Activated naive CD8-positive, alpha-beta T cell treated with anti-CD3 and anti-CD28 coated beads, Interleukin-2, amount 50 U/mL, for 24 hours (primary cell): ENCODE results near the gene TOLLIP.

Source experiments
- ATAC-seq: fragments of 150-1000 bp; cut with Tn5 transposase; one replicate; pipeline ENCODE4 v1.10.0; 2021
- DNase-seq: peaks from one replicate; pipeline ENCODE4 v3.0.0; 2021
- H3K27ac Mint-ChIP-seq: one replicate; pipeline ENCODE4 v1.8.0; 2021; ENCODE audit warnings: mild to moderate bottlenecking, mixed read lengths
- H3K27me3 Mint-ChIP-seq: one replicate; pipeline ENCODE4 v1.8.0; 2021; ENCODE audit warnings: mixed read lengths
- H3K36me3 Mint-ChIP-seq: one replicate; pipeline ENCODE4 v1.8.0; 2021; ENCODE audit warnings: low read depth, mixed read lengths
- H3K4me1 Mint-ChIP-seq: one replicate; pipeline ENCODE4 v1.8.0; 2021; ENCODE audit warnings: mixed read lengths
- H3K4me3 Mint-ChIP-seq: one replicate; pipeline ENCODE4 v1.8.0; 2021; ENCODE audit warnings: mild to moderate bottlenecking, moderate library complexity, mixed read lengths
- H3K9me3 Mint-ChIP-seq: one replicate; pipeline ENCODE4 v1.8.0; 2021; ENCODE audit warnings: mixed read lengths

TOLLIP gene

GRCh38 chr11:1308743-1309497 lies 512 bp downstream of the TOLLIP start:
- peak overlapping the region; percentile 89 for H3K4me3 Mint-ChIP-seq
- DNase-seq, result no peak
- H3K27me3 Mint-ChIP-seq, result no peaks in the 10 kb centered on the region
- peaks cover 40% of the 10 kb centered on the region for H3K4me1 Mint-ChIP-seq
- peaks cover 23% of the 10 kb centered on the region for H3K36me3 Mint-ChIP-seq
- peak overlapping the region; percentile 73 for H3K27ac Mint-ChIP-seq
- peak; percentile 2 for ATAC-seq
- peaks cover 11% of the 10 kb centered on the region for H3K9me3 Mint-ChIP-seq

GRCh38 chr11:1307998-1308742 lies 1.3 kb downstream of the TOLLIP start:
- Mint-ChIP-seq H3K36me3 (peaks cover 19% of the 10 kb centered on the region), H3K4me1 (peaks cover 40% of the 10 kb centered on the region), H3K27me3 (no peaks in the 10 kb centered on the region), H3K4me3 (peak overlapping the region; percentile 74), H3K9me3 (peaks cover 11% of the 10 kb centered on the region), H3K27ac (peak overlapping the region; percentile 73)
- DNase-seq (no peak), ATAC-seq (no peak)

- Mint-ChIP-seq H3K4me1 (peaks cover 38% of the 10 kb centered on the region), H3K27me3 (no peaks in the 10 kb centered on the region), H3K9me3 (peaks cover 9% of the 10 kb centered on the region), H3K4me3 (peak overlapping the region; percentile 74), H3K36me3 (peaks cover 16% of the 10 kb centered on the region), H3K27ac (peak overlapping the region; percentile 18)
- DNase-seq (no peak), ATAC-seq (no peak)
Observed at GRCh38 chr11:1307163-1307870, 2.1 kb downstream of the TOLLIP start.

DNA sequence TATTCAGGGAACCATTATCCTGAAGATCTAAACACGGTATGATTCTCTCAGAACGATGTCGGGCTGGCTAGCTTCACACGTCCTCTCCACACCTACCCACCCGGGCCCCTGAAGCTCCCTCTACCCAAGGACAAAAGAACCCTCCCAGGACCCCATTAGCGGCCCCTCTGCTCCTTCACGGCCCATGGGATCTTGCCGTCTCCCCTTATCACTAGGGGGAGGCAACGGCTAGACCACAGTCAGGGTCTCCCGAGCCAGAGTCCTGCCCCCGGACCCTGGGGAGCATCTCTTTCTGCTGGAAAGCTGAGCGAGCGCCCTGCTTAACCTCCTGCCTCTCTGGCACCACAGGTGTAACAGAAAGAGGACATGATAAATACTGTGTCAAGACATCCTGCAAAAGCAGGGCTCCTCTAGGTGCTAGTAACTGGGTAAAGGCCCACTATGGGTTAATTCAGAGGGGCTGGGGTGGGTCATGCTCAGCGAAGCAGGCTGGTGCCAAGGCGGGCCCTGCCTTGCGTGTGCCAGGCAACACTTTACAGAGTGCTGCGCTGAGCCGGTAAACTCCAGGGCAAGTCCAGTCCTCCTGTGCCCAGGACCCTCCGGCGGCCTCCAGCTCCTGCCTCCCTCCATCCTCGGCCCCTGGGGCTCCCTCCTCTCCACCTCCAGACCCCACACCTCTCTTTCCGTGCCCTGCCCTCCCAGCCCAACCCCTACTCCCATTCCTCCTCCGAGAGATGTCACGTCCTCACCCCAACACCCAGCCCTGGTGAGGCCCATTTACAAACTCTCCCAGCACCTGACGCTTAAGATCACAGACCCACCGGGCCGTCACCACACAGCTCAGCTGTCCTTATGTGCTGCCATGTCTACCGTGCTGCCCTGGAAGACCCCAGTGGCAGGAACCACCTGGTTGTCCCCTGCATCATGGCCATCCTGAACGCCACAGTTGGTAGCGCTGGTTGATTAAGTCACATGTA lies 3.0 kb downstream of the TOLLIP start:
- DNase-seq, result no peak
- H3K27ac Mint-ChIP-seq, result no peak overlapping the region
- no peak for ATAC-seq
- no peaks in the 10 kb centered on the region for H3K27me3 Mint-ChIP-seq
- H3K4me1 Mint-ChIP-seq, result peaks cover 35% of the 10 kb centered on the region
- peaks cover 3% of the 10 kb centered on the region for H3K9me3 Mint-ChIP-seq
- peaks cover 10% of the 10 kb centered on the region for H3K36me3 Mint-ChIP-seq
- no peak overlapping the region for H3K4me3 Mint-ChIP-seq

DNA sequence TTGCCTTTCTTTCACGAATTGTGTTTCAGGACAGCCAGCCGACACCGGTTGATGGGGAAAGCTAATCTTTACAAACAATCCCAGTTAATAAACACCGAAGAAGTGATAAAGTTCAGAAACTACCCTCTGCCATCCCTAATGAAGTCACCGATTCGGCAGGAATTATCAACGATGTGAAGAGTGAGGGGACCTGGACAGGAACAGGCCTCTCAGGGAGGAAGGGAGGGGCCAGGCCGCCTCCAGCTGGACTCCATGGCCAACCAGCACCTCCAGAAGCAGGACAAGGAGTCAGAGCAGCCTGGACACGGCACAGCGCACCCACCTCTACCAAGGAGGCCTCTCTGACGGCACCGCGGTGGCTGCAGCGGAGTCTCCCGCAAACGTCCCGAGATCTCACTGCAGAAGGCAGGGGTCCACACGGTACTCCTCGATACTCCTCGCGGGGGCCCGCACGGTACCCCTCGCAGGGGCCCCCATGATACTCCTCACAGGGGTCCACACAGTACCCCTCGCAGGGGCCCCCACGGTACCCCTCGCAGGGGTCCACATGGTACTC lies 3.9 kb downstream of the TOLLIP start:
- ATAC-seq (no peak), DNase-seq (no peak)
- H3K4me3 Mint-ChIP-seq, result no peak overlapping the region
- H3K36me3 Mint-ChIP-seq, result peaks cover 3% of the 10 kb centered on the region
- H3K9me3 Mint-ChIP-seq, result no peaks in the 10 kb centered on the region
- H3K27ac Mint-ChIP-seq, result no peak overlapping the region
- peaks cover 26% of the 10 kb centered on the region for H3K4me1 Mint-ChIP-seq
- no peaks in the 10 kb centered on the region for H3K27me3 Mint-ChIP-seq

DNA sequence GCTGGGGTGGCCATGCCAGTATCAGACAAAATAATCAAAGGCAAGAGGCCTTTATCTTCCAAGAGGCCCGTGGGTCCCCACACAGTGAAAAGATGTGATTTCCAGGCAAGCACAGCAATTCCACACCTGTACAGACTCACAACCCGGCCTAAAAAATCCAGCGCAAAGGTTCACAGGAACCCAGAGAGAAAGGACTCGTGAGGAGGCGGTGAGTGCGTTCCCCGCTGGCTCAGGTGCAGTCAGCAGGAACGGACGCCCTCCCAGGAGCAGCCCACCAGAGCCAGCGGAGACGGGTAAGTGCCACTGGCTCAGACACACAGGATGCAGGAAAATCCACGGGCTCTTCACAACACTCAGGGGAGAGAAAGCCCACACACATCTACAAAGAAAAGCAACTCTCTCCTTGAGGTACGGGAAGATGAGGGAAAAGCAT lies 4.4 kb downstream of the TOLLIP start:
- no peak overlapping the region for H3K27ac Mint-ChIP-seq
- H3K36me3 Mint-ChIP-seq, result peaks cover 1% of the 10 kb centered on the region
- peaks cover 23% of the 10 kb centered on the region for H3K4me1 Mint-ChIP-seq
- H3K27me3 Mint-ChIP-seq, result no peaks in the 10 kb centered on the region
- no peak for ATAC-seq
- no peaks in the 10 kb centered on the region for H3K9me3 Mint-ChIP-seq
- H3K4me3 Mint-ChIP-seq, result no peak overlapping the region
- no peak for DNase-seq

DNA sequence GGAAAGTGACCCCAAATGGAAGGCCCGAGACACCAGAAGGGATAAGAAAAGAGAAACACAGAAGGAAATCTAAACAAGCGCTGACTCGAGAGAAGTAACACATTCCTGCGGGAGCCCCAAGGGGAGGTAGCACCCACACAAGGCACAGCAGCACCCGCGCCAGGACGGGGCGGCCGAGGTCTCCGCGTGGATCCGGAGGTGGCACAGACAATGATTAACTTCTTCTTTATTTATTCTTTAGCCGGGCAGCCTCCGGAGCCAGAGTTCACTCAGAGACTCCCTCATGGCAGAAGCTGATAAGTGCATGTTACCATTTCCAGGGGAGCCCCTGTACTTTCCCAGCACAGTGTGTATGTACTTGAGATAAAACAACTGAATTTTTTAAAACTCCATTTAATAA lies 5.1 kb downstream of the TOLLIP start:
- H3K27me3 Mint-ChIP-seq, result no peaks in the 10 kb centered on the region
- peaks cover 1% of the 10 kb centered on the region for H3K36me3 Mint-ChIP-seq
- DNase-seq (no peak), ATAC-seq (no peak)
- H3K4me1 Mint-ChIP-seq, result peaks cover 23% of the 10 kb centered on the region
- H3K4me3 Mint-ChIP-seq, result no peak overlapping the region
- no peaks in the 10 kb centered on the region for H3K9me3 Mint-ChIP-seq
- no peak overlapping the region for H3K27ac Mint-ChIP-seq

DNA sequence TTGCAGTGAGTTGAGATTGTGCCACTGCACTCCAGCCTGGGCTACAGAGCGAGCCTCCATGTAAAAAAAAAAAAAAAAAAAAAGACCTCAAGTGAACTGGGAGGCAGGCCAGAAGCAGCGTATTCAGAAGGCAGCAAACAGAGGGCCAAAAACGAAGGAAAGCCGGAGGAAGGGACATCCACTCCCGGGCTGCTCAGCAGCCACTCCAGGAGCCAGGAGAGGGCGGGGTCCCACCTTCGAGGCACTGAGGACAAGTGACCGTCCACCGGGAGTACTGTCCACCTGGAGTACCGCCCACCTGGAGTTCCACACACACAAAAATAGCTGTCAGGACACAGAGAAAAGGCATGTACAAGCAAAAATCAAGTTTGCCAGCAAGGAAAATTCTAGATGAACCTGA lies 5.5 kb downstream of the TOLLIP start:
- Mint-ChIP-seq H3K27ac (no peak overlapping the region), H3K9me3 (no peaks in the 10 kb centered on the region)
- DNase-seq, result no peak

GRCh38 chr11:1303126-1303821 lies 6.2 kb downstream of the TOLLIP start:
- H3K4me1 Mint-ChIP-seq, result peaks cover 19% of the 10 kb centered on the region

More for the DNA sequence above, 5.5 kb downstream of the TOLLIP start:
- H3K36me3 Mint-ChIP-seq, result peaks cover 1% of the 10 kb centered on the region
- ATAC-seq, result no peak
- peaks cover 23% of the 10 kb centered on the region for H3K4me1 Mint-ChIP-seq
- H3K4me3 Mint-ChIP-seq, result no peak overlapping the region
- no peaks in the 10 kb centered on the region for H3K27me3 Mint-ChIP-seq

DNA sequence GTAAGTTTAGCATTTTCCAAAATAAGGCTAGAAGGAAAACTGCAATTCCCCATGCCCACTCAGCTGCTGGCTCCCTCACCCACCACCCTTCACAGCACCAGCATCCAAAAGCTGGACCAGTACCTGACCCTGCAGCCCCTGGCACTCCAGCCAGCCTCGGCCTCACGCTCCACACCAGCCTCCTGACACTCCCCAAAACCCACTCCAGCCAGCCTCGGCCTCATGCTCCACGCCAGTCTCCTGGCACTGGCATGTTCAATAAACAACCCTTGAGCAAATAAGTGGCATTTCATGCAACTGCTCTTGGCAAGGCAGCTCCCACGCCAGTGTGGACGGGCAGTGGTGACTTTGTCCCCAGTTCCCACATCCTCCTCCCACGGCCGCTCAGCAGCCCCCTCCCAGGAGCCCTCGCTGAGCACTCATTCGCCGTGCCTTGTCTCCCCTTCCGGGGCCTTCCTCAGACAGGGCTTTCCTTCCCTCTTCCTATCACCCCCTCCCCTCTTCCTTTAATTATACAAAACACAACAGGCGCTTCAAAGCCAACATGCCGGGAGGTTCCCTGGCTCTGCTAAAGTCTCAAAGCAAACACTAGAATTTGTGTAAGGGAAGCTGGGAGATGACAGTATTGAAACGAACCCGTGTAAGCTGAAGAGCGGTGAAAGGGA lies 6.8 kb downstream of the TOLLIP start:
- DNase-seq (no peak), ATAC-seq (no peak)
- Mint-ChIP-seq H3K9me3 (no peaks in the 10 kb centered on the region), H3K27ac (no peak overlapping the region), H3K4me1 (peaks cover 12% of the 10 kb centered on the region), H3K4me3 (no peak overlapping the region), H3K27me3 (no peaks in the 10 kb centered on the region), H3K36me3 (no peaks in the 10 kb centered on the region)

More at GRCh38 chr11:1303126-1303821, 6.2 kb downstream of the TOLLIP start:
- peaks cover under 1% of the 10 kb centered on the region for H3K36me3 Mint-ChIP-seq
- ATAC-seq (no peak), DNase-seq (no peak)
- H3K4me3 Mint-ChIP-seq, result no peak overlapping the region
- no peaks in the 10 kb centered on the region for H3K27me3 Mint-ChIP-seq
- H3K27ac Mint-ChIP-seq, result no peak overlapping the region
- H3K9me3 Mint-ChIP-seq, result no peaks in the 10 kb centered on the region

GRCh38 chr11:1302041-1302460 lies 7.4 kb downstream of the TOLLIP start:
- H3K36me3 Mint-ChIP-seq, result no peaks in the 10 kb centered on the region
- H3K4me1 Mint-ChIP-seq, result peaks cover 7% of the 10 kb centered on the region
- no peak overlapping the region for H3K4me3 Mint-ChIP-seq
- DNase-seq (no peak), ATAC-seq (peak; percentile 9)
- no peak overlapping the region for H3K27ac Mint-ChIP-seq
- no peaks in the 10 kb centered on the region for H3K9me3 Mint-ChIP-seq
- H3K27me3 Mint-ChIP-seq, result no peaks in the 10 kb centered on the region

DNA sequence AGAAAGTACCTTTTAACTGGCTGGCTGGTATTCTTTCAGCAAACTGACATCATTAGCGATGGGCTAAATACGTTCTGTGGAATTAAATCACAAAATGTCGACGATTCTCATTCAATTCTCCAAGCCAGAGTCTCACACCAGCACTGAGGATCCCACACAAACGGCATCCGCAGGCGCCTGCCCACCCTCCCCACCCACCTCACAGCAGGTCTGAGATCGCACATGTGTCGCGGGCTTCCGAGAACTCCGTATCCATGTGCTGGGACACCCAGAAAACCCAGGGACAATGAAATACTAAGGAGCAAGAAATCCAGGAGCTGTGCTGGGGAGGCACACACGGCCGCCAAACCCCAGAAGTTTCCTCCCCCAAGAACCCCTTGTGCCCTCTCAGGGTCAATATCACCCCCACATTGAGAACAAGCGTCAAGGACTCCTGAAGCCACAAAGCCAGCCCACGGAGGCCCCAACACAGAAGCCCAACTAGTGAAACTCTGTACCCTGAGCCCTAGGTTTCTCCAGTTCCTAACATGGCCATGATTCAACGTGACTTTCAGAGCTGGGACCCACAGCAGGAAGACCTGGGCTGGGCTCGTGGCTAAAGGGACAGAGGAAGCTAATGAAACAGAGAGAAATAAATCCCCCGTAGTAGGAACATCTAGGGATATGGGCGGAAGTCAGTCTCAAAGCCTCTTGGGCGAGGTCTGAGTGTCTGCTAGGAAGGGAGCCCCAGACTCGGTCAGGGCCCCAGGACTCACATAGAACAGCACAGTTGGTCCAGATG lies 8.0 kb downstream of the TOLLIP start:
- ATAC-seq (no peak), DNase-seq (no peak)
- H3K4me3 Mint-ChIP-seq, result no peak overlapping the region
- no peaks in the 10 kb centered on the region for H3K27me3 Mint-ChIP-seq
- peaks cover 2% of the 10 kb centered on the region for H3K4me1 Mint-ChIP-seq
- H3K27ac Mint-ChIP-seq, result no peak overlapping the region
- H3K9me3 Mint-ChIP-seq, result no peaks in the 10 kb centered on the region
- H3K36me3 Mint-ChIP-seq, result no peaks in the 10 kb centered on the region
